K562 (cell line): ENCODE data around the gene NAT9.

Experiments used
- EZH2 ChIP-seq: IDR thresholded peaks from 2 replicates; pipeline ENCODE4 v1.6.1; 2012; ENCODE audit warnings: low read depth, mild to moderate bottlenecking, inconsistent platforms, low read length, borderline replicate concordance
- KLF16 ChIP-seq: IDR thresholded peaks from 2 replicates; pipeline ENCODE4 v1.6.1; 2016; ENCODE audit warnings: antibody characterized with exemption
- MED1 ChIP-seq: sonication (generic); formaldehyde crosslinking; IDR thresholded peaks from 2 replicates; pipeline ENCODE4 v1.8.1; 2023; ENCODE audit warnings: missing genetic modification reagents, borderline replicate concordance
- NFRKB ChIP-seq: fragments of 450-650 bp; IDR thresholded peaks from 2 replicates; pipeline ENCODE4 v1.6.1; 2016; ENCODE audit warnings: low read depth
- PYGO2 ChIP-seq: fragments of 450-650 bp; IDR thresholded peaks from 2 replicates; pipeline ENCODE4 v1.6.1; 2016; ENCODE audit warnings: mild to moderate bottlenecking, missing genetic modification characterization, moderate library complexity, missing compliant biosample characterization
- RNF2 ChIP-seq: sonication (generic); IDR thresholded peaks from 2 replicates; pipeline ENCODE4 v1.6.1; 2016
- ZNF274 ChIP-seq: IDR thresholded peaks from 2 replicates; pipeline ENCODE4 v1.6.1; 2011; ENCODE audit warnings: low read depth, mild to moderate bottlenecking, low read length, moderate library complexity, borderline replicate concordance
- TF ChIP-seq, protein P1 (sequence below), 3 experiments: IDR thresholded peaks in 2 of 3; conservative IDR thresholded peaks in 1 of 3; 2 replicates each; pipeline ENCODE4 v1.5.1; 2011 to 2012; ENCODE audit warnings: low read length in 3 of 3, mild to moderate bottlenecking in 3 of 3, control low read depth in 2 of 3, improper control_type of control experiment in 1 of 3, inconsistent platforms in 1 of 3, low read depth in 1 of 3, mixed read lengths in 1 of 3, moderate library complexity in 1 of 3; ENCODE audit not compliant: insufficient read depth in 2 of 3

DNA sequence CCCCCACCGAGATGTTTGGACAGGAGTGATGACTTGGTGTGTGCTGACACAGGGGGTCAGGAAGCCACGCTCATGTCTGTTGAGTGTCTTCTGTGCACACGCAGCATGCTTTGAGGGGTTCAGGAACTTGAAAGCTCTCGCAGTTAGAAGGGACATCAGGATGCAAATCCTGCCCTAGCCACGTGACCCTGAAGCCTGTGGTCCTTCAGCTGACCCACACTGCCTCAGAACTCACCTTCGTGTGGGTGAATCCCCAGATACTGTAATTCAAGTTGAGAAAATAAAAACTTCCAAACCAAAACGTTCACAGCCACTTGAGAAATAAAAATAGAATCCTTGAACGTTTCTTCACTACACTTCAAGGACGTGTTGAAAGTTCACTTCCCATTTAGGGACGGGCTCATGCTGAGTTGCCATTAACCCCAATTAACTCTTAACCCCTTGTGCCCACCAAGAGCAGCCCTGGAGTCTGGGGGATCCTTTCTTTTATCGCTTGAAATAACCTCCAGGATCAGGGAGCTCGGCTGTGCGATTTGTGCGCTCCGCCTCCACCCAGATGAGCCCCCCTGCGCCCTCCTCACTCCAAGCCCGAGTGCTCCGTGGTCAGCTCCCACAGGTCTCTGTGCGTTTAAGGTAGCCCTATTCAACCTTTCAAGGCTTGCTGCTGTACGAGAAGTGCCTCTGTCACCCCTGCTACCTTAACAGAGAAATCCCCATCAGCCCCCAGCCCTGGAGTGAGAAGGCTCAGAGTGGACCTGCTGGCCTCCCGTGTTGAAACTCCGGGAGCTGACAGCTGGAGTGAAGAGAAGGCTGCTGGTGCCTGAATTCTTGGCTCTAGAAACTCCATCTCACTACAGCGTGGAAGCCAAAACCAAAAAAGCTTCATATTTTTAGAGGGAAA, 36.2 kb upstream of the NAT9 start:
- TF ChIP-seq RNF2 (no peak), KLF16 (no peak), PYGO2 (tag) (no peak), MED1 (CRISPR knock-in tag) (no peak), NFRKB (no peak), ZNF274 (no peak), EZH2 (no peak)
- TF ChIP-seq, protein P1, sequence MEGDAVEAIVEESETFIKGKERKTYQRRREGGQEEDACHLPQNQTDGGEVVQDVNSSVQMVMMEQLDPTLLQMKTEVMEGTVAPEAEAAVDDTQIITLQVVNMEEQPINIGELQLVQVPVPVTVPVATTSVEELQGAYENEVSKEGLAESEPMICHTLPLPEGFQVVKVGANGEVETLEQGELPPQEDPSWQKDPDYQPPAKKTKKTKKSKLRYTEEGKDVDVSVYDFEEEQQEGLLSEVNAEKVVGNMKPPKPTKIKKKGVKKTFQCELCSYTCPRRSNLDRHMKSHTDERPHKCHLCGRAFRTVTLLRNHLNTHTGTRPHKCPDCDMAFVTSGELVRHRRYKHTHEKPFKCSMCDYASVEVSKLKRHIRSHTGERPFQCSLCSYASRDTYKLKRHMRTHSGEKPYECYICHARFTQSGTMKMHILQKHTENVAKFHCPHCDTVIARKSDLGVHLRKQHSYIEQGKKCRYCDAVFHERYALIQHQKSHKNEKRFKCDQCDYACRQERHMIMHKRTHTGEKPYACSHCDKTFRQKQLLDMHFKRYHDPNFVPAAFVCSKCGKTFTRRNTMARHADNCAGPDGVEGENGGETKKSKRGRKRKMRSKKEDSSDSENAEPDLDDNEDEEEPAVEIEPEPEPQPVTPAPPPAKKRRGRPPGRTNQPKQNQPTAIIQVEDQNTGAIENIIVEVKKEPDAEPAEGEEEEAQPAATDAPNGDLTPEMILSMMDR (IDR thresholded peaks at IDR 0.05 in 2 of 3, conservative IDR thresholded peaks at IDR 0.05 in 1 of 3; ENCODE audit: insufficient read depth in 2 of 3, low read depth in 1 of 3, low read length in 3 of 3): no peak
